BLaER1 treated with 17β-estradiol and CSF1 and Interleukin-3, amounts not matched to agents 10 nM and 100 nM (cell line): Measurements from ENCODE around the gene SH2D3A.

Source experiments
- H3K27ac ChIP-seq, 11 experiments: shearing (Covaris generic); formaldehyde crosslinking; 2 replicates each; pipeline ENCODE4 v1.8.1; 2022
- H3K27me3 ChIP-seq, 11 experiments: shearing (Covaris generic); formaldehyde crosslinking; 2 replicates each; pipeline ENCODE4 v1.8.1; 2022
- H3K36me3 ChIP-seq, 11 experiments: shearing (Covaris generic); formaldehyde crosslinking; 2 replicates each; pipeline ENCODE4 v1.8.1; 2022
- H3K4me1 ChIP-seq, 10 experiments: shearing (Covaris generic); formaldehyde crosslinking; 2 replicates each; pipeline ENCODE4 v1.8.1; 2022
- H3K4me2 ChIP-seq, 11 experiments: shearing (Covaris generic); formaldehyde crosslinking; 2 replicates each; pipeline ENCODE4 v1.8.1; 2022
- H3K4me3 ChIP-seq, 10 experiments: shearing (Covaris generic); formaldehyde crosslinking; 2 replicates each; pipeline ENCODE4 v1.8.1; 2022
- H3K9ac ChIP-seq, 11 experiments: shearing (Covaris generic); formaldehyde crosslinking; 2 replicates each; pipeline ENCODE4 v1.8.1; 2022
- H3K9me3 ChIP-seq, 11 experiments: shearing (Covaris generic); formaldehyde crosslinking; replicated peaks in 1 of 11; 2 replicates each; pipeline ENCODE4 v1.8.1; 2022
- H4K20me1 ChIP-seq, 11 experiments: shearing (Covaris generic); formaldehyde crosslinking; 2 replicates each; pipeline ENCODE4 v1.8.1; 2022
- Cebpa-rat ChIP-seq, 11 experiments: shearing (Covaris generic); IDR thresholded peaks; 2 replicates each; pipeline ENCODE4 v1.8.1; 2022

The SH2D3A gene

GRCh38 chr19:6794686-6795431, 27.6 kb upstream of the SH2D3A start:
- no peak for TF ChIP-seq Cebpa-rat (IDR thresholded peaks at IDR 0.05)
- Histone ChIP-seq H4K20me1 (peaks cover 14 to 75% (median 55%) of the 10 kb centered on the region in 11 experiments; a peak in 19 of 22 replicates), H3K4me1 (peaks cover 20 to 96% (median 53%) of the 10 kb centered on the region in 10 experiments), H3K36me3 (peaks cover 65 to 84% (median 71%) of the 10 kb centered on the region in 11 experiments), H3K4me2 (peak overlapping the region in 3 of 11 experiments; percentile 0 to 97 (median 16); a peak in 4 of 22 replicates), H3K4me3 (no peak overlapping the region), H3K27me3 (no peaks in the 10 kb centered on the region), H3K9me3 (peaks cover 11 to 39% (median 34%) of the 10 kb centered on the region in 11 experiments; a peak in 21 of 22 replicates), H3K9ac (no peak overlapping the region), H3K27ac (peak overlapping the region in 3 of 11 experiments; percentile 15 to 97 (median 26); a peak in 6 of 22 replicates)

GRCh38 chr19:6793973-6794372, 26.7 kb upstream of the SH2D3A start:
- H3K9me3 ChIP-seq: peaks cover 11 to 48% (median 43%) of the 10 kb centered on the region in 11 experiments; a peak in 21 of 22 replicates
- peaks cover 74 to 93% (median 80%) of the 10 kb centered on the region in 11 experiments for H3K36me3 ChIP-seq
- no peak for TF ChIP-seq Cebpa-rat (IDR thresholded peaks at IDR 0.05)
- H3K27ac ChIP-seq: peak overlapping the region in 2 of 11 experiments; percentile 15 to 97; a peak in 1 of 22 replicates
- no peak overlapping the region for H3K4me3 ChIP-seq
- H3K27me3 ChIP-seq: no peaks in the 10 kb centered on the region
- peaks cover 11 to 96% (median 45%) of the 10 kb centered on the region in 10 experiments for H3K4me1 ChIP-seq
- H3K9ac ChIP-seq: no peak overlapping the region
- peaks cover 14 to 84% (median 63%) of the 10 kb centered on the region in 11 experiments; a peak in 19 of 22 replicates for H4K20me1 ChIP-seq
- peak overlapping the region in 2 of 11 experiments; percentile 16 to 97; a peak in 3 of 22 replicates for H3K4me2 ChIP-seq

GRCh38 chr19:6793411-6793810, 26.2 kb upstream of the SH2D3A start:
- H3K27me3 ChIP-seq: no peaks in the 10 kb centered on the region
- H3K4me2 ChIP-seq: no peak overlapping the region
- H3K27ac ChIP-seq: no peak overlapping the region
- H3K4me1 ChIP-seq: peaks cover 9 to 96% (median 40%) of the 10 kb centered on the region in 10 experiments; a peak in 19 of 20 replicates
- no peak overlapping the region for H3K9ac ChIP-seq
- peaks cover 16 to 90% (median 69%) of the 10 kb centered on the region in 11 experiments; a peak in 19 of 22 replicates for H4K20me1 ChIP-seq
- no peak overlapping the region for H3K4me3 ChIP-seq
- no peak for TF ChIP-seq Cebpa-rat (IDR thresholded peaks at IDR 0.05)
- peaks cover 11 to 53% (median 48%) of the 10 kb centered on the region in 11 experiments; a peak in 21 of 22 replicates for H3K9me3 ChIP-seq
- H3K36me3 ChIP-seq: peaks cover 77 to 98% (median 85%) of the 10 kb centered on the region in 11 experiments

GRCh38 chr19:6791237-6791636, 24.0 kb upstream of the SH2D3A start:
- H3K4me2 ChIP-seq: peak overlapping the region in 2 of 11 experiments; percentile 12 to 33; a peak in 3 of 22 replicates
- H3K4me3 ChIP-seq: no peak overlapping the region
- peaks cover 20 to 99% (median 81%) of the 10 kb centered on the region in 11 experiments; a peak in 21 of 22 replicates for H4K20me1 ChIP-seq
- H3K4me1 ChIP-seq: peaks cover 4 to 90% (median 20%) of the 10 kb centered on the region in 10 experiments; a peak in 18 of 20 replicates
- peaks cover 84 to 100% (median 94%) of the 10 kb centered on the region in 11 experiments for H3K36me3 ChIP-seq
- no peaks in the 10 kb centered on the region for H3K27me3 ChIP-seq
- H3K9ac ChIP-seq: no peak overlapping the region
- H3K27ac ChIP-seq: no peak overlapping the region
- no peak for TF ChIP-seq Cebpa-rat (IDR thresholded peaks at IDR 0.05)
- H3K9me3 ChIP-seq: peaks cover 11 to 68% (median 49%) of the 10 kb centered on the region in 11 experiments; a peak in 21 of 22 replicates

GRCh38 chr19:6790194-6791128, 23.2 kb upstream of the SH2D3A start:
- Histone ChIP-seq H3K4me1 (peaks cover 4 to 88% (median 17%) of the 10 kb centered on the region in 10 experiments; a peak in 18 of 20 replicates), H3K27me3 (no peaks in the 10 kb centered on the region), H3K36me3 (peaks cover 84 to 100% (median 94%) of the 10 kb centered on the region in 11 experiments), H3K27ac (peak overlapping the region in 1 of 11 experiments; percentile 14; a peak in 2 of 22 replicates), H3K9me3 (peaks cover 11 to 70% (median 49%) of the 10 kb centered on the region in 11 experiments; a peak in 21 of 22 replicates), H4K20me1 (peaks cover 20 to 99% (median 84%) of the 10 kb centered on the region in 11 experiments), H3K4me3 (no peak overlapping the region), H3K4me2 (peak overlapping the region in 3 of 11 experiments; percentile 12 to 47 (median 38); a peak in 5 of 22 replicates), H3K9ac (peak overlapping the region in 2 of 11 experiments; percentile 31 to 38; a peak in 1 of 22 replicates)
- TF ChIP-seq Cebpa-rat (IDR thresholded peaks at IDR 0.05): no peak

- peaks cover 0 to 56% (median 37%) of the 10 kb centered on the region in 11 experiments; a peak in 18 of 22 replicates for H3K9me3 ChIP-seq
- H3K36me3 ChIP-seq: peaks cover 83 to 100% (median 94%) of the 10 kb centered on the region in 11 experiments
- H3K4me1 ChIP-seq: peaks cover 4 to 85% (median 15%) of the 10 kb centered on the region in 10 experiments; a peak in 18 of 20 replicates
- H3K4me2 ChIP-seq: peak overlapping the region in 2 of 11 experiments; percentile 20 to 38; a peak in 3 of 22 replicates
- H3K9ac ChIP-seq: peak overlapping the region in 2 of 11 experiments; percentile 0 to 5; a peak in 1 of 22 replicates
- no peak overlapping the region for H3K4me3 ChIP-seq
- peaks cover 34 to 99% (median 90%) of the 10 kb centered on the region in 11 experiments for H4K20me1 ChIP-seq
- no peak overlapping the region for H3K27ac ChIP-seq
- no peak for TF ChIP-seq Cebpa-rat (IDR thresholded peaks at IDR 0.05)
- H3K27me3 ChIP-seq: no peaks in the 10 kb centered on the region
Observed at GRCh38 chr19:6788896-6789295, 21.7 kb upstream of the SH2D3A start.

- Histone ChIP-seq H3K9me3 (peaks cover 0 to 48% (median 30%) of the 10 kb centered on the region in 11 experiments; a peak in 18 of 22 replicates), H4K20me1 (peaks cover 48 to 100% (median 94%) of the 10 kb centered on the region in 11 experiments), H3K4me1 (peaks cover 4 to 88% (median 11%) of the 10 kb centered on the region in 10 experiments; a peak in 18 of 20 replicates), H3K27ac (no peak overlapping the region), H3K27me3 (no peaks in the 10 kb centered on the region), H3K4me2 (peak overlapping the region in 3 of 11 experiments; percentile 18 to 40 (median 21); a peak in 3 of 22 replicates), H3K9ac (no peak overlapping the region), H3K4me3 (no peak overlapping the region), H3K36me3 (peaks cover 85 to 100% (median 97%) of the 10 kb centered on the region in 11 experiments)
- no peak for TF ChIP-seq Cebpa-rat (IDR thresholded peaks at IDR 0.05)
Observed at GRCh38 chr19:6787393-6787792, 20.2 kb upstream of the SH2D3A start.
